RPMI7951 (cell line): ENCODE data around the gene MAP1LC3A. TPM values are rescaled to one million over a fixed set of nuclear protein-coding genes. Genes with fewer than 3 reads are reported as not detected.

Experiments
- DNase-seq: peaks from one replicate; pipeline ENCODE4 v3.0.0-alpha.2; 2012; ENCODE audit warnings: low read depth
- total RNA-seq: library from RNA; depleted of rRNA; stranded (reverse); fragments of >200 nt; shearing (Covaris generic); gene quantifications from 2 replicates; pipeline ENCODE4 v1.2.3, GENCODE V29; 2014

MAP1LC3A gene
- total RNA-seq, 1 experiment from 2014 or later: 32.2 TPM

DNA sequence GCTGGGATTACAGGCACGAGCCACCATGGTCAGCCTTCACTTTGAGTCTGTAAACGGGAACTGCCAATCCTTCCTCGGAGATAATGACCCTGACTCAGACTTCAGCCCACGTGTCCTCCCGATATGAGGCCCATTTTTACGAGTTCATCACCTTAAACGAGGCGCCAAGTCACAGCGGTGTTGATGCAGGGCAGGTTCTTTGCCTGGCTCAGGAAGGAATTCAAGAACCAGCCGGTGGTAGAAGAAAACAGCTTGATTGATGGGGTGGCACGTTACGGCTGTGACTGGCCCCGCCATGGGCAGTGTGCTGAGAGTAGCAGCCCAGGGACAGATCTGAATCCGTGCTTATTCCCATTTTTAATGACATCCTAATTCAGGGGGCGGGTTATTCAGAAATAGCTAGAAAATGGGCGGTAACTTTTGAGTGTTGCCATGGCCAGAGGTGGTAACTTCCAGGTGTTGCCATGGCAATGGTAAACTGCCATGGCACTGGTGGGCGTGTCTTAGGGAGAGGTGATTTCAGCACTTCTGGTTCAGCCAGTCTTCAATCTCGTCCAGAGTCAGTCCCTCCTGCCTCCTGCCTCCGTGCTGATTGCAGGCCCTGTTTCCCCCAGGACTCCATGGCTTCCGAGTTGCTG, 9.1 kb upstream of the MAP1LC3A start:
- peak; percentile 31 for DNase-seq

- DNase-seq: no peak
These were observed 8.6 kb upstream of the MAP1LC3A start for GRCh38 chr20:34549929-34550305.

DNA sequence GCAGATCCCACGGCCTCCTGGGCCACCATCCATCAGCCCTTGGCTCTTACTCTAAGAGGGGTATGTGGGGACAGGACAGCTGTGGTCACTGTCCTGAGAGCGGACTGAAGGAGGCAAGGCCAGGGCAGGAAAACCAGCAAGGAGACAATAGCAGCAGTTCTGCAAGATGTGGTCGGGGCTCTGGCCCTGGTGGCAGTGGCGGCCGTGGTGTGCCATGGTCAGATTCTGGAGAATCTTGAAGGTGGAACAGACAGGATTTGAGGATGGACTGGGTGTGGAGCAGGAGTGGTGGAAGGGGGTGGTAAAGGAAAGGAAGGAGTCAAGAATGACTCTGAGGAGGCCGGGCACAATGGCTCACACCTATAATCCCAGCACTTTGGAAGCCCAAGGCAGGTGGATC, 5.9 kb upstream of the MAP1LC3A start:
- no peak for DNase-seq

DNA sequence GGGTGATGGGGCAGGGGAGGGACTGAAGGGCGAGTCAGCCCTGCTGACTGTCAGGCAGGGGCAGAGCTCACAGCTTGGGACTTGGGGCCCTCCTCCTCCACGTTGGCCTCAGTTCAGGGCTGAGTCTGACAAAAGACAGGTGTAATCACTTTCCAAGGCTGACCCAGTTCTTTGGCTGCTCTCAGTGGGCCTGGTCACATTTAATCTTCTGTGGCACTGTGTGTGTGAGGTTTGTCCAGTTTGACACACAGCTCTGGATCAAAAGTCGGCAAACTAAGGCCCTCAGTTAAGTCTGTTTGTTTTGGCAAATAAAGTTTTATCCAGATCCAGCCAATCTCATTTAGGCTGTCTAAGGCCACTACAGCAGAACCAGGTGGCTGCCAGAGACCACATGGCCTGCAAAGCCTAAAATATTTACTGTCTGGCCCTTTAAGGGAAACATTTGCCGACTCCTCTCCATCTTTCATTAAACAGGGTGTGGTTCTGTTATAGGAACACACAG, 5.1 kb upstream of the MAP1LC3A start:
- DNase-seq: no peak

DNA sequence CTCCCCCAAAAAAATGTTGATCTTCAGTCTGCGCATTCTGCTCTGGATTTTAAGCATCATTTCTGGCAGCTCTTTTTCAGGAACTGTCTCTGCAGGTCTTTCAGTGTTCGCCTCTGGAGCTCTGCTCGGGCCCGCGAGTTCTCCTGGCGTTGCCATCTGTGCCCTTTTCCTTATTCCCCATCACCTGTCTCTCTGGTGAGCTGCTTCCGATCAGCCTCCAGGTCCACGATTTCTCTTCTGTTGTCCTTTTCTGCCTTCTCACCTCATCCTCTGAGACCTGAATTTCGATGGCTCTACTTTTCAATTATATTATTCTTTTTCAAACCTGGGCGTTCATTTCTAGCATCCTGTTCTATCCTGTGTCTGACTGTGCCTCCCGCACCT, 590 bp upstream of the MAP1LC3A start:
- no peak for DNase-seq

DNA sequence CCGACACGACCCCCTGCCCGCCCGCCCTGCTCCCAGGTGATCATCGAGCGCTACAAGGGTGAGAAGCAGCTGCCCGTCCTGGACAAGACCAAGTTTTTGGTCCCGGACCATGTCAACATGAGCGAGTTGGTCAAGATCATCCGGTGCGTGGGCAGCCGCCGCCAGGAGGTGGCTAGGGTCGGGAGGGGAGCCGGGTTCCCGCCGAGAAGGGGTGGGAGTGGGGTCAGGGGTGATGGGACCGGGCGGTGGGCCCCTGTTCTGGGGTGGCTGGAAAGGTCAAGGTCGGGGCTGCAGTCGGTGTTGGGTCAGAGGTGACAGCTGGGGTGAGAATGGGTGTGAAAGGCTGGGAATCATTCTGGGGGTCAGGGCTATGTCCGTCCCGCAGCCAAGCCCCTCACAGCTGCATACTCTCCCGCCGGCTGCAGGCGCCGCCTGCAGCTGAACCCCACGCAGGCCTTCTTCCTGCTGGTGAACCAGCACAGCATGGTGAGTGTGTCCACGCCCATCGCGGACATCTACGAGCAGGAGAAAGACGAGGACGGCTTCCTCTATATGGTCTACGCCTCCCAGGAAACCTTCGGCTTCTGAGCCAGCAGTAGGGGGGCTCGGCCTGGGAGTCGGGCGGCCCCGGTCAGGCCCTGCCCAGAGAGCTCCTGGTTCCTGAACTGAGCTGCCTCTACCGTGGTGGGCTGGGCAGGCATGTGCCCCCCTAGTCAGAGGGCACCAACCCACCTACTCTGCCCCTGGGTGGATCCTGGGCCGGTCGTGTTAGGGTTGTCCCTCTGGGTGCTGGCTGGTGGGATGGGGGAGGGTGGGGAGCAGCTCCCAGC, 1.0 kb downstream of the MAP1LC3A start:
- DNase-seq: no peak

GRCh38 chr20:34560141-34560523, 1.6 kb downstream of the MAP1LC3A start:
- DNase-seq: no peak

GRCh38 chr20:34560614-34561013, 2.1 kb downstream of the MAP1LC3A start:
- DNase-seq: no peak

GRCh38 chr20:34561661-34562060, 3.1 kb downstream of the MAP1LC3A start:
- no peak for DNase-seq

GRCh38 chr20:34562641-34563040, 4.1 kb downstream of the MAP1LC3A start:
- peak; percentile 35 for DNase-seq

DNA sequence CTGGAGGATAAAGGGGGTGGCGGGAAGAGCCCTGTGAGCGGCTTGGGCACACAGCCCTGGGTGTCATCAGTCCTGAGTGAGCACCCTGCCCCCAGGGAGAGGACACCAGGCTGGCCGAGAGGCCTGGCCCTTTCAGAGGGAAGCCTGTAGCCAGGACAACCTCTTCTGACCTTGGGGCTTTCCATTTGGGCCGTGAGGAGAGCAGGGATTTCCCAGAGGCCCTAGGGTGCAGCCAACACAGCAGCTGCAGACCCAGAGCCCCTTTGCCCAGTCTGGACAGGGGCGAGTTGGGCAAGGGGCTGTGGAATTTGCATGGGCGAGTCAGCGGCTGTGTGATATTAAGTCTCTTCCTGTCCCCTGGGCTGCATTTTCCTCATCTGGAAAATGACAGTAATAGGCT, 6.3 kb downstream of the MAP1LC3A start:
- no peak for DNase-seq

DNA sequence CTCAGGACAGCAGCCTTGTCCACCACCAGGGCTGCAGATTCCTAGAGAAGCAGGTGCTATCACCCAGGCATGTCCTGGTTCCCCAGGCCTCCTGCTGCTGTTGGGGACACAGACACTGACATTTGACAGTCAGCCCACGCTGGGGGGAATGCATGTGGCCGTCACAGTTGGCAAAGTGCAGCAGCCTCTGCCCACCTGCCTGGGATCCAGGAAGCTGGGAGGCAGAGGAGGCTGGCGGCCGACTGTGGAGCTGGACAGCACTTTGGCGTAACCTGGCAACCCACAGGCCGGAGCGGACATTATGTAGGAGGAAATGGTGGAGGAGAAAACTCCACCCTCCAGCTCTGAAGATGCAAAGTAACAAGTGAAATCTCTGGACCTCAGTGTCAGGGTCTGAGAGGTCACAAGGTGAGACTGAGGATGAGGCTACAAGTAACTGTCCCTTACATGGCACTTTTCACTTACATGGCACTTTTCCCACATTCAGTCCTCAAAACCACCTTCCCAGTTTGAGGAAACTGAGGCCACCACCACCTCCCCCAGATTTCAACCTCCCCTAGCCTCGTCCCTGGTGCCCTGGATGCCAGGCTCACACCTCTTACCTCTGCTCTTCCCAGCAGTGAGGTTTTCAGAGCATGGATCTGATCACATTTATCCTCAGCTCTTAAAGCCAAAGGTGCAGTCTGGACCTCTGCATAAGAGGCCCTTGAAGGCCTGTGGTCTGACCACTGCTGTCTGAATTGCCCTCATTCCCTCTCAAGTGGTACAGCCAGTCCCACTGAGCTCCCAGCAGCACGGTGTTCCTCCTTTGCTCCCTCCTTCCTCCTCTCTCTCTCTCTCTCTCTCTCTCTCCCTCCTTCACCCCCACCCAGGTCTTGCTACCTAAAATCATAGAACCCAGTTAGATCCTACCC, 8.7 kb downstream of the MAP1LC3A start:
- no peak for DNase-seq

GRCh38 chr20:34567892-34568865, 9.7 kb downstream of the MAP1LC3A start:
- DNase-seq: no peak

- DNase-seq: no peak
These were observed 11.1 kb downstream of the MAP1LC3A start for GRCh38 chr20:34569598-34569997.

GRCh38 chr20:34570859-34571306, 12.4 kb downstream of the MAP1LC3A start:
- peak; percentile 26 for DNase-seq

DNA sequence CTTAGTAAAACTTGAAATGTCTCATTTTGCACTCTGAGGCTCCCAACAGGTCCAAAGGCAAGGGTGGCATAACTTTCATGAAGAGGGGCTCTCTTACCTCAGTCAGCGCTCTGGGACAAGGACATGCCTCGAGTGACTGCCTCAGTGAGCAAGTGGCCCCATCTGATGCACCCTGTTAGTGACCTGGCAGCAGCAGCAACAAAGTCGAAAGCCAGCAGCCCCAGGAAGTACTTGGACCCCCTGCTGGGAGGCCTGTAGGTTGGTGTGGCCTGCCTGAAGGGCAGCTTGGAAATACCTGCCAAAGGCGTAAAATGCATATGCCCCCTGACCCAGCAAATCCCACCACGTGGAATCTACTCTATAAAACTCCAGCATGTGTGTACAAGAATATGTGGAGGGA, 13.2 kb downstream of the MAP1LC3A start:
- DNase-seq: no peak

DNA sequence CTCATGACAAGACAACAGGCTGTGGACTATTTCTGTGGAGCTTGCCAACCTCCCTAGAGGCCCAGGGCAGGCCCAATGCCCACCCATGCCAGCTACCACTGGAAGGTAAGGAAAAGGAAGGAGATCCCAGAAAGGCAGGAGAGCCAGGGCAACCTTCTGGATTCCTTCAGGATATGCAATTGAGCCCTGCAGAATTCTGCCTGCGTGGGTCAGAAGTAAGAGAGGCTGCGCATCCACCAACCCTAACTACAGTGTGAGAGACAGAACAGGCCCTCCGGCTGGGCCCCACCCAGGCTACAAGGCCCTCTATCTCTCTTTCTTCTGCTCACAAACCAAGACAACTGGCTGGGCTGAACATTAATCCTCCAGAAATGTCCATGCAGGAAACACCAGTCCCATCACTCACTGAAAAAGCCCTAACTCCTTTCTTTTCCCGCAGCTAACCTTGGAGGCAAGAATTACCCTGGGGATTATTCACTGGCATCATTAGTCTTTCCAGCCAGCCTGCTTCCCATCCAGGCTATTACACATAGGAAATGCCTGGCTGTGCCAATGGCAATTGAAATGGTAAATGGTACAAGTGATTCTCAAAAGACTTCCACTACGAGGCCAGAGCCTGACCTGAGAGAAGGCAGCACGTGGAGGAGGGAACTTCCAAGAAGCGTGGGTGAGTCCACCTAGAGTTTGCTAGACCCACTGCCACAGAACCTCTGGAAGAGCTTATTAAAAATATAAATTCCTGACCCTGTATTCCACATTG, 15.2 kb downstream of the MAP1LC3A start:
- no peak for DNase-seq

- DNase-seq: no peak
These were observed 15.9 kb downstream of the MAP1LC3A start for GRCh38 chr20:34574426-34574825.

DNA sequence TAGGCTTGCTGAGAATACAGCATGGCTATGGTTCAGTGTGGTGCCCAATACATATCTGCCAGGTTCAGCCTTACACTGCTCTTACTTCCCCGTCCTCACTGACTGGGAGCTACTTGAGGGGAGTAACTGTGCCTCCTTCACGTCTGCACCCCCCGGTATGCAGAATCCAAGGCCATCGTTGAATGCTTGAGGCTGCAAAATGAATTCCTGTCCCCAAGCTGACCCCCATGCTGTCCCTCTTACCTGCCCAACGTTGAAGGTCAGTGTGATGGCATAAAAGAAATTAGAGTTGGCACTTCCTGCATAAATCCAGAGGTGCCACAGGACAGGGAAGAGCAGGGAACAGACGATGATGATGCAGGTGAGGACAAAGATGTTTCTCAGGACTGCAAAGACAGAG, 16.3 kb downstream of the MAP1LC3A start:
- no peak for DNase-seq

GRCh38 chr20:34575271-34575670, 16.8 kb downstream of the MAP1LC3A start:
- DNase-seq: no peak
